Astrocyte (in vitro differentiated cells and primary cell): ENCODE data around the gene AHNAK2. TPM values are rescaled to one million over a fixed set of nuclear protein-coding genes. Genes with fewer than 3 reads are reported as not detected.

Experiments used
- DNase-seq: peaks from one replicate; pipeline ENCODE4 v3.0.0-alpha.2; 2010; ENCODE audit warnings: low read depth
- FAIRE-seq: peaks from 2 replicates; lab custom pipeline; 2011; peaks lifted over from hg19 to GRCh38; lab: Jason Lieb, UNC
- H2AFZ ChIP-seq: 2 replicates; pipeline ENCODE4 v1.6.0; 2012; ENCODE audit warnings: low read depth, low read length, inconsistent platforms
- H3K27ac ChIP-seq: 2 replicates; pipeline ENCODE4 v1.5.1; 2011; ENCODE audit warnings: low read depth, low read length, inconsistent platforms
- H3K27me3 ChIP-seq: 2 replicates; pipeline ENCODE4 v1.6.0; 2011; ENCODE audit warnings: low read length, inconsistent platforms; ENCODE audit not compliant: insufficient read depth
- H3K36me3 ChIP-seq: 2 replicates; pipeline ENCODE4 v1.5.1; 2011; ENCODE audit warnings: low read length, inconsistent platforms; ENCODE audit not compliant: insufficient read depth
- H3K4me1 ChIP-seq: 2 replicates; pipeline ENCODE4 v1.5.1; 2011; ENCODE audit warnings: low read length, inconsistent platforms; ENCODE audit not compliant: insufficient read depth
- H3K4me2 ChIP-seq: 2 replicates; pipeline ENCODE4 v1.6.0; 2012; ENCODE audit warnings: low read length, inconsistent platforms
- H3K4me3 ChIP-seq: 2 replicates; pipeline ENCODE4 v1.5.1; 2011; ENCODE audit warnings: low read depth, mild to moderate bottlenecking, low read length, inconsistent platforms; ENCODE audit not compliant: insufficient read depth
- H3K79me2 ChIP-seq: 2 replicates; pipeline ENCODE4 v1.6.0; 2012; ENCODE audit warnings: mild to moderate bottlenecking, low read length, inconsistent platforms; ENCODE audit not compliant: insufficient read depth
- H3K9ac ChIP-seq: 2 replicates; pipeline ENCODE4 v1.6.0; 2012; ENCODE audit warnings: mild to moderate bottlenecking, low read length, inconsistent platforms
- H3K9me3 ChIP-seq: 2 replicates; pipeline ENCODE4 v1.5.1; 2012; ENCODE audit warnings: low read depth, mild to moderate bottlenecking, low read length, inconsistent platforms; ENCODE audit not compliant: insufficient read depth
- H4K20me1 ChIP-seq: 2 replicates; pipeline ENCODE4 v1.6.0; 2012; ENCODE audit warnings: low read length, inconsistent platforms; ENCODE audit not compliant: insufficient read depth
- H3K27ac Mint-ChIP-seq: one replicate; pipeline ENCODE4 v1.8.0; 2021; ENCODE audit warnings: mild to moderate bottlenecking, mixed read lengths; ENCODE audit not compliant: unreplicated experiment
- H3K27me3 Mint-ChIP-seq: one replicate; pipeline ENCODE4 v1.8.0; 2021; ENCODE audit warnings: low read depth, mixed read lengths; ENCODE audit not compliant: unreplicated experiment
- H3K36me3 Mint-ChIP-seq: one replicate; pipeline ENCODE4 v1.8.0; 2021; ENCODE audit warnings: low read depth, mixed read lengths; ENCODE audit not compliant: unreplicated experiment
- H3K4me1 Mint-ChIP-seq: one replicate; pipeline ENCODE4 v1.8.0; 2021; ENCODE audit warnings: low read depth, mixed read lengths; ENCODE audit not compliant: unreplicated experiment
- H3K4me3 Mint-ChIP-seq: one replicate; pipeline ENCODE4 v1.8.0; 2021; ENCODE audit warnings: mild to moderate bottlenecking, moderate library complexity, mixed read lengths; ENCODE audit not compliant: unreplicated experiment
- H3K9me3 Mint-ChIP-seq: one replicate; pipeline ENCODE4 v1.8.0; 2021; ENCODE audit warnings: mild to moderate bottlenecking, mixed read lengths; ENCODE audit not compliant: unreplicated experiment
- CTCF ChIP-seq: IDR thresholded peaks from 2 replicates; pipeline ENCODE4 v1.5.1; 2011; ENCODE audit warnings: low read depth, mild to moderate bottlenecking, inconsistent platforms, low read length, moderate library complexity; ENCODE audit not compliant: insufficient read depth
- EZH2 ChIP-seq: IDR thresholded peaks from 2 replicates; pipeline ENCODE4 v1.6.1; 2012; ENCODE audit warnings: mild to moderate bottlenecking, low read length, inconsistent platforms; ENCODE audit not compliant: insufficient read depth
- total RNA-seq: library from RNA; stranded (reverse); gene quantifications from 2 replicates; pipeline ENCODE4 v1.2.1, GENCODE V29; 2021

AHNAK2 gene
- total RNA-seq, 1 donor from 2014 or later = 44.7 TPM

- Histone ChIP-seq H3K4me3 (no peak overlapping the region), H3K9ac (no peak overlapping the region), H3K27me3 (no peaks in the 10 kb centered on the region), H3K27ac (no peak overlapping the region), H2AFZ (no peak overlapping the region), H3K4me1 (no peaks in the 10 kb centered on the region), H3K9me3 (no peaks in the 10 kb centered on the region), H3K79me2 (no peaks in the 10 kb centered on the region), H3K4me2 (no peak overlapping the region), H4K20me1 (peaks cover 4% of the 10 kb centered on the region), H3K36me3 (no peaks in the 10 kb centered on the region)
- FAIRE-seq (no peak), DNase-seq (no peak)
- Mint-ChIP-seq H3K4me1 (no peaks in the 10 kb centered on the region), H3K27me3 (no peaks in the 10 kb centered on the region), H3K4me3 (no peak overlapping the region), H3K36me3 (no peaks in the 10 kb centered on the region), H3K9me3 (no peaks in the 10 kb centered on the region), H3K27ac (no peak overlapping the region)
- no peak for TF ChIP-seq EZH2
- no peak for TF ChIP-seq CTCF
Observed at GRCh38 chr14:104888489-104889374, 89.4 kb downstream of the AHNAK2 start.

- Histone ChIP-seq H3K27ac (no peak overlapping the region), H3K4me3 (no peak overlapping the region), H2AFZ (no peak overlapping the region), H3K9me3 (no peaks in the 10 kb centered on the region), H3K36me3 (no peaks in the 10 kb centered on the region), H3K4me2 (no peak overlapping the region), H3K9ac (no peak overlapping the region), H4K20me1 (peaks cover 4% of the 10 kb centered on the region), H3K4me1 (no peaks in the 10 kb centered on the region), H3K79me2 (no peaks in the 10 kb centered on the region), H3K27me3 (no peaks in the 10 kb centered on the region)
- FAIRE-seq = no peak
- Mint-ChIP-seq H3K4me3 (no peak overlapping the region), H3K9me3 (no peaks in the 10 kb centered on the region), H3K27ac (no peak overlapping the region), H3K36me3 (no peaks in the 10 kb centered on the region), H3K4me1 (no peaks in the 10 kb centered on the region), H3K27me3 (no peaks in the 10 kb centered on the region)
- TF ChIP-seq EZH2 (no peak), CTCF (no peak)
- DNase-seq = no peak
Observed at GRCh38 chr14:104887623-104888488, 90.3 kb downstream of the AHNAK2 start.

Other genes starting within 250 kb of the AHNAK2 start
- gene SIVA1, start 225.2 kb downstream of the AHNAK2 start, total RNA-seq = 46.4 and 51.0 TPM in 2 replicates
- gene AKT1, start 182.6 kb downstream of the AHNAK2 start, total RNA-seq = 148 and 155 TPM in 2 replicates
- 6.6 and 6.9 TPM in 2 replicates for gene ZBTB42, start 177.3 kb downstream of the AHNAK2 start, total RNA-seq
- 50.3 and 55.4 TPM in 2 replicates for gene CEP170B, start 113.1 kb downstream of the AHNAK2 start, total RNA-seq
- 0.14 and 0.60 TPM in 2 replicates for gene PLD4, start 53.5 kb downstream of the AHNAK2 start, total RNA-seq
- 6.3 and 7.2 TPM in 2 replicates for gene CLBA1, start 7.4 kb upstream of the AHNAK2 start, total RNA-seq
- 8.7 and 11.3 TPM in 2 replicates for gene CDCA4, start 42.7 kb upstream of the AHNAK2 start, total RNA-seq
- 1.7 and 2.2 TPM in 2 replicates for gene GPR132, start 87.1 kb upstream of the AHNAK2 start, total RNA-seq
- 5.8 and 6.6 TPM in 2 replicates for gene JAG2, start 190.4 kb upstream of the AHNAK2 start, total RNA-seq
- 11.9 and 17.5 TPM in 2 replicates for gene NUDT14, start 202.9 kb upstream of the AHNAK2 start, total RNA-seq